IMR-90 (cell line): ENCODE results near the gene ORC6. TPM values are rescaled to one million over a fixed set of nuclear protein-coding genes. Genes with fewer than 3 reads are reported as not detected.
A peak's percentile ranks its signal among the peaks of the same experiment; 100 is the strongest.

Source experiments
- ATAC-seq: fragments of 200-7000 bp; cut with Tn5 transposase; 2 replicates; pipeline ENCODE4 v1.9.1; 2020; ENCODE audit warnings: low read depth, mild to moderate bottlenecking, moderate library complexity
- Bru-seq: library from RNA; stranded (reverse); fragments of 400-500 nt; gene quantifications from one replicate; lab custom pipeline; 2021; lab: Mats Ljungman, UMichigan
- BruChase-seq, 2 experiments: library from RNA; stranded (reverse); fragments of 400-500 nt; gene quantifications; one replicate each; lab custom pipeline; 2021; lab: Mats Ljungman, UMichigan
- BruUV-seq: library from RNA; stranded (reverse); fragments of 400-500 nt; replicated peaks from 2 replicates; lab custom pipeline; 2021; lab: Mats Ljungman, UMichigan
- CTCF ChIA-PET: fragments of 300-600 bp; formaldehyde crosslinking; extraction: SDS; loops from one replicate; lab custom pipeline; 2021; ENCODE audit warnings: antibody characterized with exemption; lab: Yijun Ruan, JAX
- POLR2A ChIA-PET: fragments of 300-600 bp; sonication (Branson Sonifier 250); formaldehyde crosslinking; loops from one replicate; lab custom pipeline; 2022; ENCODE audit warnings: antibody characterized with exemption; ENCODE audit not compliant: unreplicated experiment; lab: Charles Lee
- DNase-seq: peaks from one replicate; pipeline ENCODE4 v3.0.0; 2013
- H2AFZ ChIP-seq: replicated peaks from 2 replicates; pipeline ENCODE3; 2013; ENCODE audit warnings: low read length, mild to moderate bottlenecking; ENCODE audit not compliant: poor library complexity
- H2AK5ac ChIP-seq: 2 replicates; pipeline ENCODE4 v1.6.1; 2013; ENCODE audit warnings: low read depth, low read length, inconsistent platforms
- H2AK9ac ChIP-seq: replicated peaks from 2 replicates; pipeline ENCODE3; 2013; ENCODE audit warnings: mild to moderate bottlenecking, low read depth, low read length, moderate library complexity; ENCODE audit not compliant: poor library complexity
- H2BK120ac ChIP-seq: 2 replicates; pipeline ENCODE4 v1.6.1; 2013; ENCODE audit warnings: low read depth, low read length, inconsistent platforms
- H2BK15ac ChIP-seq: 3 replicates; pipeline ENCODE4 v1.6.1; 2013; ENCODE audit warnings: low read depth, low read length, inconsistent platforms
- H2BK20ac ChIP-seq: 2 replicates; pipeline ENCODE4 v1.6.1; 2013; ENCODE audit warnings: low read depth, mild to moderate bottlenecking, inconsistent platforms, low read length, moderate library complexity
- H2BK5ac ChIP-seq: 2 replicates; pipeline ENCODE4 v1.6.1; 2013; ENCODE audit warnings: mild to moderate bottlenecking, low read depth, low read length, inconsistent platforms; ENCODE audit not compliant: poor library complexity, severe bottlenecking
- H3K14ac ChIP-seq: replicated peaks from 2 replicates; pipeline ENCODE4 v1.6.1; 2013; ENCODE audit warnings: low read depth, low read length, inconsistent platforms
- H3K18ac ChIP-seq: 2 replicates; pipeline ENCODE4 v1.6.1; 2013; ENCODE audit warnings: low read depth, low read length, control low read depth
- H3K23ac ChIP-seq: 2 replicates; pipeline ENCODE4 v1.6.1; 2013; ENCODE audit warnings: low read depth, low read length, inconsistent platforms
- H3K27ac ChIP-seq: 2 replicates; pipeline ENCODE4 v1.5.1; 2013; ENCODE audit warnings: mild to moderate bottlenecking, control low read depth, low read length; ENCODE audit not compliant: insufficient read depth
- H3K27me3 ChIP-seq: 2 replicates; pipeline ENCODE4 v1.6.1; 2013; ENCODE audit warnings: low read length; ENCODE audit not compliant: control insufficient read depth, insufficient read depth
- H3K36me3 ChIP-seq: 2 replicates; pipeline ENCODE4 v1.6.1; 2013; ENCODE audit warnings: low read length, mixed read lengths; ENCODE audit not compliant: control insufficient read depth, insufficient read depth
- H3K4ac ChIP-seq: 2 replicates; pipeline ENCODE4 v1.6.1; 2013; ENCODE audit warnings: low read depth, low read length, inconsistent platforms
- H3K4me1 ChIP-seq: 2 replicates; pipeline ENCODE4 v1.6.1; 2013; ENCODE audit warnings: low read length, mixed read lengths; ENCODE audit not compliant: control insufficient read depth, insufficient read depth
- H3K4me2 ChIP-seq: 2 replicates; pipeline ENCODE4 v1.6.1; 2013; ENCODE audit warnings: low read depth, mild to moderate bottlenecking, control low read depth, low read length, moderate library complexity
- H3K4me3 ChIP-seq: 2 replicates; pipeline ENCODE4 v1.5.1; 2013; ENCODE audit warnings: low read depth, mild to moderate bottlenecking, control low read depth, low read length, moderate library complexity; ENCODE audit not compliant: insufficient read depth
- H3K56ac ChIP-seq: 2 replicates; pipeline ENCODE4 v1.6.1; 2013; ENCODE audit warnings: low read length, inconsistent platforms; ENCODE audit not compliant: insufficient read depth; ENCODE audit errors: extremely low read depth
- H3K79me1 ChIP-seq, 2 experiments: 2 replicates each; pipeline ENCODE4 v1.6.1; 2013; ENCODE audit warnings: low read length in 2 of 2, inconsistent platforms in 1 of 2, low read depth in 1 of 2
- H3K9ac ChIP-seq: 2 replicates; pipeline ENCODE4 v1.6.1; 2013; ENCODE audit warnings: low read depth, low read length, control low read depth
- H3K9me1 ChIP-seq: 2 replicates; pipeline ENCODE4 v1.6.1; 2013; ENCODE audit warnings: low read length, inconsistent platforms; ENCODE audit not compliant: insufficient read depth
- H3K9me3 ChIP-seq: 2 replicates; pipeline ENCODE4 v1.6.1; 2013; ENCODE audit warnings: low read length; ENCODE audit not compliant: control insufficient read depth, insufficient read depth
- H4K20me1 ChIP-seq: 2 replicates; pipeline ENCODE4 v1.6.1; 2013; ENCODE audit warnings: low read length, inconsistent platforms; ENCODE audit not compliant: insufficient read depth
- H4K5ac ChIP-seq: 2 replicates; pipeline ENCODE4 v1.6.1; 2013; ENCODE audit warnings: mild to moderate bottlenecking, low read depth, low read length, control low read depth
- H4K8ac ChIP-seq, 2 experiments: 2 replicates each; pipeline ENCODE4 v1.6.1; 2013; ENCODE audit warnings: low read depth in 2 of 2, low read length in 2 of 2, control low read depth in 1 of 2, inconsistent platforms in 1 of 2
- H4K91ac ChIP-seq: 2 replicates; pipeline ENCODE4 v1.6.1; 2013; ENCODE audit warnings: low read depth, low read length, inconsistent platforms; ENCODE audit not compliant: insufficient read depth
- BHLHE40 ChIP-seq: fragments of 150-350 bp; IDR thresholded peaks from 2 replicates; pipeline ENCODE4 v1.6.1; 2016; ENCODE audit warnings: mild to moderate bottlenecking, low read depth, low read length
- CEBPB ChIP-seq: IDR thresholded peaks from 2 replicates; pipeline ENCODE4 v1.6.1; 2012; ENCODE audit warnings: low read depth, low read length, improper control_type of control experiment
- CHD1 ChIP-seq: IDR thresholded peaks from 2 replicates; pipeline ENCODE4 v1.6.1; 2012; ENCODE audit warnings: low read depth, low read length, improper control_type of control experiment
- ELK1 ChIP-seq: fragments of 150-350 bp; IDR thresholded peaks from 2 replicates; pipeline ENCODE4 v1.6.1; 2016; ENCODE audit warnings: low read depth, mild to moderate bottlenecking, low read length, moderate library complexity, borderline replicate concordance
- FOS ChIP-seq: fragments of 150-350 bp; IDR thresholded peaks from 2 replicates; pipeline ENCODE4 v1.6.1; 2016; ENCODE audit warnings: low read depth, low read length
- MAFK ChIP-seq: IDR thresholded peaks from 2 replicates; pipeline ENCODE4 v1.6.1; 2012; ENCODE audit warnings: low read depth, low read length, improper control_type of control experiment
- NFE2L2 ChIP-seq: fragments of 150-350 bp; IDR thresholded peaks from 2 replicates; pipeline ENCODE4 v1.6.1; 2016; ENCODE audit warnings: low read depth, mild to moderate bottlenecking, low read length
- POLR2A ChIP-seq: IDR thresholded peaks from 2 replicates; pipeline ENCODE4 v1.6.1; 2012; ENCODE audit warnings: mild to moderate bottlenecking, low read depth, low read length
- RAD21 ChIP-seq: IDR thresholded peaks from 2 replicates; pipeline ENCODE4 v1.6.1; 2012; ENCODE audit warnings: low read length, improper control_type of control experiment
- RCOR1 ChIP-seq: IDR thresholded peaks from 2 replicates; pipeline ENCODE4 v1.6.1; 2012; ENCODE audit warnings: mild to moderate bottlenecking, low read length, improper control_type of control experiment; ENCODE audit not compliant: insufficient replicate concordance
- RFX5 ChIP-seq: IDR thresholded peaks from 2 replicates; pipeline ENCODE4 v1.8.0; 2012; ENCODE audit warnings: low read depth, mild to moderate bottlenecking, low read length, moderate library complexity
- SMC3 ChIP-seq: fragments of 150-350 bp; IDR thresholded peaks from 2 replicates; pipeline ENCODE4 v1.6.1; 2016; ENCODE audit warnings: low read depth, mild to moderate bottlenecking, antibody characterized with exemption, low read length, moderate library complexity
- USF2 ChIP-seq: fragments of 150-350 bp; IDR thresholded peaks from 2 replicates; pipeline ENCODE4 v1.6.1; 2017; ENCODE audit warnings: mild to moderate bottlenecking, antibody characterized with exemption, low read length, low read depth
- WGBS, 2 experiments: methylation state at CpG; one replicate each; pipeline versions ENCODE4 v1.1.5 to v1.1.7; 2013; ENCODE audit warnings: missing lambda C conversion rate in 2 of 2; ENCODE audit not compliant: insufficient read length in 1 of 2; ENCODE audit errors: extremely low coverage in 2 of 2; 5-methylcytosine and 5-hydroxymethylcytosine counted together
- dilution Hi-C: fragments of 300-500 bp; cut with HindIII; formaldehyde crosslinking; loops from one replicate; pipeline ENCODE4 v1.14.3; 2018; ENCODE audit warnings: low sequenced_read_pairs; ENCODE audit not compliant: unreplicated experiment
- in situ Hi-C: fragments of 300-500 bp; cut with MboI; formaldehyde crosslinking; loops from 3 replicates; pipeline ENCODE4 v1.14.3; 2019; ENCODE audit warnings: low sequenced_read_pairs, inconsistent platforms, mixed read lengths
- intact Hi-C: fragments of 100-400 bp; cut with micrococcal nuclease; formaldehyde crosslinking; loops from 2 replicates; pipeline ENCODE4 v1.10.0; 2022
- long read RNA-seq: library from polyadenylated mRNA; unstranded; transcript quantifications from one replicate; pipeline ENCODE4 v2.0.0, GENCODE V29; 2021; ENCODE audit not compliant: unreplicated experiment
- polyA plus RNA-seq, 3 experiments: library from polyadenylated mRNA; depleted of rRNA; stranded (reverse); fragments of >200 nt; gene quantifications; 2 replicates each; pipeline ENCODE4 v1.2.3, GENCODE V29; 2012; ENCODE audit warnings: low replicate concordance in 1 of 3
- total RNA-seq: library from RNA; depleted of rRNA; stranded (reverse); fragments of >200 nt; gene quantifications from 2 replicates; pipeline ENCODE4 v1.2.3, GENCODE V29; 2012; rRNA removed

Gene ORC6
- total RNA-seq (9.0 and 13.1 TPM in 2 replicates), polyA plus RNA-seq (2012; rRNA removed) (14.7 and 15.9 TPM in 2 replicates), Bru-seq, nascent RNA (percentile 73 among the genes with signal in this experiment), BruChase-seq, experiment 1, labeled RNA remaining after a 6-hour chase (percentile 68 among the genes with signal in this experiment), BruChase-seq, experiment 2, labeled RNA remaining after a 2-hour chase (percentile 67 among the genes with signal in this experiment)
- polyA plus RNA-seq (2012; cell fraction: cytosol; rRNA removed) = 6.3 and 9.5 TPM in 2 replicates
- 6.4 and 13.5 TPM in 2 replicates for polyA plus RNA-seq (2012; cell fraction: nucleus; rRNA removed; ENCODE audit: low replicate concordance)
- long read RNA-seq, transcript ORC6-201 (7 exons, 1,628 nt) = major isoform, 8 of 9 reads
- long read RNA-seq, partial matches to known transcripts = 0 of 9 reads
- long read RNA-seq, other reads (novel, unspliced or antisense) = 1 of 9 reads

GRCh38 chr16:46689365-46690280 lies at the start of gene ORC6:
Gene ORC6 (plus strand): TSS chr16:46689659. CDS start chr16:46689706, 47 bp downstream.
- ATAC-seq (peak; percentile 86), DNase-seq (peak; percentile 95)
- Histone ChIP-seq H2BK15ac (peak within 1 kb of the TSS; percentile 95; the same call in 2 of the 3 replicates), H3K4me1 (peaks cover 6% of the 10 kb centered on the region), H2BK20ac (peak within 1 kb of the TSS; percentile 99), H3K23ac (peak within 1 kb of the TSS; percentile 100), H3K9me1 (peaks cover 5% of the 10 kb centered on the region), H3K9me3 (no peaks in the 10 kb centered on the region), H3K18ac (peak within 1 kb of the TSS; percentile 100), H4K91ac (peak within 1 kb of the TSS; percentile 100), H3K4ac (peak within 1 kb of the TSS; percentile 100), H3K27me3 (no peaks in the 10 kb centered on the region), H4K8ac (peak within 1 kb of the TSS; percentile 60 to 100), H3K56ac (peak within 1 kb of the TSS; percentile 93), H3K14ac (peak within 1 kb of the TSS; percentile 100), H2AFZ (peak within 1 kb of the TSS; percentile 100), H2BK120ac (peak within 1 kb of the TSS; percentile 100), H2AK5ac (peak within 1 kb of the TSS; percentile 89), H3K79me1 (peaks cover 22 to 48% of the 10 kb centered on the region in 2 experiments), H2AK9ac (peak within 1 kb of the TSS; percentile 95), H4K5ac (peak within 1 kb of the TSS; percentile 100), H4K20me1 (peaks cover 40% of the 10 kb centered on the region), H3K4me2 (peak within 1 kb of the TSS; percentile 95), H3K36me3 (peaks cover 1% of the 10 kb centered on the region; the same call in 1 of the 2 replicates), H3K9ac (peak within 1 kb of the TSS; percentile 97), H3K4me3 (peak within 1 kb of the TSS; percentile 88), H2BK5ac (peak within 1 kb of the TSS; percentile 99), H3K27ac (peak within 1 kb of the TSS; percentile 92)
- dilution Hi-C loops (no loop called here), intact Hi-C loops (loop anchor here (1.0 to 2.0 kb wide), 2 partner anchors 114 to 141 kb away; partner anchors contain the start of gene C16orf87), in situ Hi-C loops (no loop called here)
- 0% methylated on average over 31 of the region's 79 CpGs; no CpG with 5 or more reads in 1 of the 2 experiments for WGBS, 2 experiments
- no TSS peak for BruUV-seq
- POLR2A ChIA-PET = no interaction called here
- CTCF ChIA-PET = interaction anchor here (2.1 to 2.4 kb wide), 2 partner anchors 15 to 111 kb away, joined by 6 to 9 read pairs; no protein-coding TSS in a partner anchor
- no peak for TF ChIP-seq MAFK
- TF ChIP-seq CEBPB = no peak
- TF ChIP-seq FOS = peak; percentile 21; the same call in 1 of the 2 replicates
- TF ChIP-seq USF2 = no peak
- peak; percentile 74 for TF ChIP-seq POLR2A
- TF ChIP-seq BHLHE40 = 0 out of 2 replicates have a peak, but pooled peaks have one; percentile 13
- TF ChIP-seq SMC3 = peak; percentile 30; the same call in 1 of the 2 replicates
- no peak for TF ChIP-seq NFE2L2
- TF ChIP-seq CHD1 = 0 out of 2 replicates have a peak, but pooled peaks have one; percentile 50
- TF ChIP-seq RCOR1 = no peak
- TF ChIP-seq RAD21 = peak; percentile 58
- TF ChIP-seq ELK1 = no peak
- no peak for TF ChIP-seq RFX5
